Astrocyte (in vitro differentiated cells and primary cell): ENCODE results near the gene CHSY1.
"Not testable (repeated sequence)": the region's sequence is repeated elsewhere in the genome, so short reads cannot be mapped to it uniquely, and the experiment has no call there.

Experiments used
- EZH2 ChIP-seq: IDR thresholded peaks from 2 replicates; pipeline ENCODE4 v1.6.1; 2012; ENCODE audit warnings: mild to moderate bottlenecking, low read length, inconsistent platforms; ENCODE audit not compliant: insufficient read depth
- TF ChIP-seq, protein P1 (sequence below): IDR thresholded peaks from 2 replicates; pipeline ENCODE4 v1.5.1; 2011; ENCODE audit warnings: low read depth, mild to moderate bottlenecking, inconsistent platforms, low read length, moderate library complexity; ENCODE audit not compliant: insufficient read depth

GRCh38 chr15:101214435-101215097 lies 37.3 kb downstream of the CHSY1 start:
- not testable (repeated sequence) for TF ChIP-seq EZH2
- TF ChIP-seq, protein P1, sequence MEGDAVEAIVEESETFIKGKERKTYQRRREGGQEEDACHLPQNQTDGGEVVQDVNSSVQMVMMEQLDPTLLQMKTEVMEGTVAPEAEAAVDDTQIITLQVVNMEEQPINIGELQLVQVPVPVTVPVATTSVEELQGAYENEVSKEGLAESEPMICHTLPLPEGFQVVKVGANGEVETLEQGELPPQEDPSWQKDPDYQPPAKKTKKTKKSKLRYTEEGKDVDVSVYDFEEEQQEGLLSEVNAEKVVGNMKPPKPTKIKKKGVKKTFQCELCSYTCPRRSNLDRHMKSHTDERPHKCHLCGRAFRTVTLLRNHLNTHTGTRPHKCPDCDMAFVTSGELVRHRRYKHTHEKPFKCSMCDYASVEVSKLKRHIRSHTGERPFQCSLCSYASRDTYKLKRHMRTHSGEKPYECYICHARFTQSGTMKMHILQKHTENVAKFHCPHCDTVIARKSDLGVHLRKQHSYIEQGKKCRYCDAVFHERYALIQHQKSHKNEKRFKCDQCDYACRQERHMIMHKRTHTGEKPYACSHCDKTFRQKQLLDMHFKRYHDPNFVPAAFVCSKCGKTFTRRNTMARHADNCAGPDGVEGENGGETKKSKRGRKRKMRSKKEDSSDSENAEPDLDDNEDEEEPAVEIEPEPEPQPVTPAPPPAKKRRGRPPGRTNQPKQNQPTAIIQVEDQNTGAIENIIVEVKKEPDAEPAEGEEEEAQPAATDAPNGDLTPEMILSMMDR: not testable (repeated sequence)
